RWPE2 (cell line): Measurements from ENCODE around the gene UPF1.
"Not testable (repeated sequence)": the region's sequence is repeated elsewhere in the genome, so short reads cannot be mapped to it uniquely, and the experiment has no call there.

ENCODE experiments used
- ATAC-seq: fragments of 200-7000 bp; cut with Tn5 transposase; 3 replicates; pipeline ENCODE4 v1.9.1; 2021; ENCODE audit warnings: low read depth
- DNase-seq: peaks from one replicate; pipeline ENCODE4 v3.0.0-alpha.2; 2020; ENCODE audit warnings: low spot score
- H3K27ac ChIP-seq: fragments of 450-650 bp; 2 replicates; pipeline ENCODE4 v1.5.1; 2017; ENCODE audit warnings: mild to moderate bottlenecking; ENCODE audit not compliant: poor library complexity, severe bottlenecking
- H3K27me3 ChIP-seq: fragments of 250-450 bp; sonication (Bioruptor Pico); 2 replicates; pipeline ENCODE4 v1.5.1; 2021; ENCODE audit warnings: mild to moderate bottlenecking, moderate library complexity; ENCODE audit not compliant: insufficient read depth, poor library complexity, severe bottlenecking
- H3K36me3 ChIP-seq: fragments of 250-450 bp; sonication (Bioruptor Pico); 2 replicates; pipeline ENCODE4 v1.5.1; 2020; ENCODE audit warnings: low read depth, mild to moderate bottlenecking, moderate library complexity
- H3K4me1 ChIP-seq: fragments of 250-450 bp; sonication (Bioruptor Pico); 2 replicates; pipeline ENCODE4 v1.5.1; 2021; ENCODE audit warnings: mild to moderate bottlenecking, moderate library complexity; ENCODE audit not compliant: insufficient read depth, poor library complexity, severe bottlenecking
- H3K4me3 ChIP-seq: fragments of 250-450 bp; sonication (Bioruptor Pico); 2 replicates; pipeline ENCODE4 v1.5.1; 2021; ENCODE audit warnings: mild to moderate bottlenecking, moderate library complexity; ENCODE audit not compliant: severe bottlenecking
- H3K9me3 ChIP-seq: fragments of 250-450 bp; sonication (Bioruptor Pico); 2 replicates; pipeline ENCODE4 v1.5.1; 2021; ENCODE audit warnings: mild to moderate bottlenecking, moderate library complexity; ENCODE audit not compliant: severe bottlenecking
- TF ChIP-seq, protein P1 (sequence below): fragments of 450-650 bp; IDR thresholded peaks from one replicate; pipeline ENCODE4 v1.5.1; 2017; ENCODE audit warnings: mild to moderate bottlenecking, moderate library complexity; ENCODE audit not compliant: poor library complexity, severe bottlenecking

Gene UPF1

GRCh38 chr19:18804139-18804601 is 27.6 kb upstream of the UPF1 start:
- H3K4me1 ChIP-seq, result peaks cover 2% of the 10 kb centered on the region
- DNase-seq (no peak), ATAC-seq (no peak)
- TF ChIP-seq, protein P1, sequence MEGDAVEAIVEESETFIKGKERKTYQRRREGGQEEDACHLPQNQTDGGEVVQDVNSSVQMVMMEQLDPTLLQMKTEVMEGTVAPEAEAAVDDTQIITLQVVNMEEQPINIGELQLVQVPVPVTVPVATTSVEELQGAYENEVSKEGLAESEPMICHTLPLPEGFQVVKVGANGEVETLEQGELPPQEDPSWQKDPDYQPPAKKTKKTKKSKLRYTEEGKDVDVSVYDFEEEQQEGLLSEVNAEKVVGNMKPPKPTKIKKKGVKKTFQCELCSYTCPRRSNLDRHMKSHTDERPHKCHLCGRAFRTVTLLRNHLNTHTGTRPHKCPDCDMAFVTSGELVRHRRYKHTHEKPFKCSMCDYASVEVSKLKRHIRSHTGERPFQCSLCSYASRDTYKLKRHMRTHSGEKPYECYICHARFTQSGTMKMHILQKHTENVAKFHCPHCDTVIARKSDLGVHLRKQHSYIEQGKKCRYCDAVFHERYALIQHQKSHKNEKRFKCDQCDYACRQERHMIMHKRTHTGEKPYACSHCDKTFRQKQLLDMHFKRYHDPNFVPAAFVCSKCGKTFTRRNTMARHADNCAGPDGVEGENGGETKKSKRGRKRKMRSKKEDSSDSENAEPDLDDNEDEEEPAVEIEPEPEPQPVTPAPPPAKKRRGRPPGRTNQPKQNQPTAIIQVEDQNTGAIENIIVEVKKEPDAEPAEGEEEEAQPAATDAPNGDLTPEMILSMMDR, result no peak
- no peak overlapping the region for H3K27ac ChIP-seq
- H3K9me3 ChIP-seq, result no peaks in the 10 kb centered on the region
- H3K4me3 ChIP-seq, result no peak overlapping the region
- H3K36me3 ChIP-seq, result no peaks in the 10 kb centered on the region
- H3K27me3 ChIP-seq, result no peaks in the 10 kb centered on the region

DNA sequence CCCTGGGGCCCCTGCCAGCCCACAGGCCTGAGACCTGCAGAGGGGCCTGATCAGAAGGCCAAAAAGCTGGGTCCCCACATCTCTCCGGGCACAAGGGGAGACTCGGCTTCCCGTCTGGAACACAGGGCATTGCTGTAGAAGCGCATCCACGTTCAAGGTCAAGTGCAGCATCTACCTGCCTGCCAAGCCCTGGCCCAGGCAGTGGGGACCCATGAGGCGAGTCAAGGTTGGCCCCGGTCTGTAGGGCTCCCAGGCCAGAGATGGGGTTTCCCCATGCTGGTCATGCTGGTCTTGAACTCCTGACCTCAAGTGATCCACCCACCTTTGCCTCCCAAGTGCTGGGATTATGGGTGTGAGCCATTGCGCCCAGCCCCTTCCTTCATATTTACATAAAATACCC is 27.1 kb upstream of the UPF1 start:
- Histone ChIP-seq H3K36me3 (no peaks in the 10 kb centered on the region), H3K27ac (no peak overlapping the region), H3K4me3 (no peak overlapping the region), H3K9me3 (no peaks in the 10 kb centered on the region), H3K27me3 (no peaks in the 10 kb centered on the region), H3K4me1 (peaks cover 7% of the 10 kb centered on the region)
- TF ChIP-seq, protein P1, result no peak
- ATAC-seq (no peak), DNase-seq (no peak)

- no peak for DNase-seq
- H3K4me3 ChIP-seq, result no peak overlapping the region
- no peaks in the 10 kb centered on the region for H3K9me3 ChIP-seq
- TF ChIP-seq, protein P1, result no peak
- H3K27ac ChIP-seq, result no peak overlapping the region
- H3K27me3 ChIP-seq, result no peaks in the 10 kb centered on the region
- H3K36me3 ChIP-seq, result no peaks in the 10 kb centered on the region
- peaks cover 7% of the 10 kb centered on the region for H3K4me1 ChIP-seq
- no peak for ATAC-seq
Measured at GRCh38 chr19:18807861-18808331, 23.9 kb upstream of the UPF1 start.

DNA sequence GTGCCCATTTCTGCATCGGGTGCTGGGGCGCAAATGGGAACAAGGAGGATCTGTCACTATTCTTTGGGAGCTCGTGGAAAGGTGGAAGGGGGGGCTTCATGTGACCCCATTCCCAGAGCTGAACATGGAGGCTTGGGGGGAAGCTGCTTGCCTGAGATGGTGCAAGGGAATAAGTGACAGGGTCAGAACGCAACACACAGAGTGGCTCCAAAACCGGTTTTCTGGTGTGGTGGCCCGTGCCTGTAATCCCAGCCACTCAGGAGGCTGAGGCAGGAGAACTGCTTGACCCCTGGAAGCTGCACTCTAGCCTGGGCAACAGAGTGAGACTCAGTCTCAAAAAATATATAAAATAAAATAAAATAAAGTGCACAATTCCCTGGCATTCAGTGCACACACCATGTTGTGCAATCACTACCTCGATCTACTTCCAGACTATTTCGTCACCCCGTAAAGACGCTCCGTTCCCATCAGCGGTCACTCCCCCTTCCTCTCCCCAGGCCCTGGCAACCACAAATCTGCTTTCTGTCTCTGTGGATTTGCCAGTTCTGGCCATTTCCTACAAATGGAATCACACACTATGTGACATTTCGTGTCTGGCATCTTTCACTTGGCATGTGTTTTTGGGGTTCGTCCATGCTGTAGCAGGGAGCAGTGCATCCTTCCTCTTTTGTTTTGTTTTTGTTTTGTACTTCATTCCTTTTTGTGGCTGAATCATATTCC is 22.4 kb upstream of the UPF1 start:
- peaks cover 7% of the 10 kb centered on the region for H3K4me1 ChIP-seq
- no peaks in the 10 kb centered on the region for H3K36me3 ChIP-seq
- ATAC-seq (peak; percentile 68), DNase-seq (no peak)
- H3K4me3 ChIP-seq, result no peak overlapping the region
- no peaks in the 10 kb centered on the region for H3K27me3 ChIP-seq
- no peaks in the 10 kb centered on the region for H3K9me3 ChIP-seq
- TF ChIP-seq, protein P1, result no peak
- no peak overlapping the region for H3K27ac ChIP-seq

DNA sequence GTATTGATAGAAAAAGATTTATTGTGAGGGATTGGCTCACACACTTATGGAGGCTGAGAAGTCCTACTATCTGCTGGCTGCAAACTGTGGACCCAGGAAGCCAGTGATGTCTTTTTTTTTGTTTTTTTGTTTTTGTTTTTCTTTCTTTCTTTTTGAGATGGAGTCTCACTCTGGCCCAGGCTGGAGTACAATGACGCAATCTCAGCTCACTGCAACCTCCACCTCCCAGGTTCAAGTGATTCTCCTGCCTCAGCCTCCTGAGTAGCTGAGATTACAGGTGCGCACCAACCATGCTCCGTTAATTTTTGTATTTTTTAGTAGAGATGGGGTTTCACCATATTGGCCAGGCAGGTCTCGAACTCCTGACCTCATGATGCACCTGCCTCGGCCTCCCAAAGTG is 20.1 kb upstream of the UPF1 start:
- not testable (repeated sequence) for H3K27me3 ChIP-seq, H3K4me1 ChIP-seq, H3K9me3 ChIP-seq, H3K4me3 ChIP-seq, H3K36me3 ChIP-seq, H3K27ac ChIP-seq, ATAC-seq, DNase-seq
